Measurements from ENCODE around the gene LRP1B.

- TF ChIP-seq, protein P1, sequence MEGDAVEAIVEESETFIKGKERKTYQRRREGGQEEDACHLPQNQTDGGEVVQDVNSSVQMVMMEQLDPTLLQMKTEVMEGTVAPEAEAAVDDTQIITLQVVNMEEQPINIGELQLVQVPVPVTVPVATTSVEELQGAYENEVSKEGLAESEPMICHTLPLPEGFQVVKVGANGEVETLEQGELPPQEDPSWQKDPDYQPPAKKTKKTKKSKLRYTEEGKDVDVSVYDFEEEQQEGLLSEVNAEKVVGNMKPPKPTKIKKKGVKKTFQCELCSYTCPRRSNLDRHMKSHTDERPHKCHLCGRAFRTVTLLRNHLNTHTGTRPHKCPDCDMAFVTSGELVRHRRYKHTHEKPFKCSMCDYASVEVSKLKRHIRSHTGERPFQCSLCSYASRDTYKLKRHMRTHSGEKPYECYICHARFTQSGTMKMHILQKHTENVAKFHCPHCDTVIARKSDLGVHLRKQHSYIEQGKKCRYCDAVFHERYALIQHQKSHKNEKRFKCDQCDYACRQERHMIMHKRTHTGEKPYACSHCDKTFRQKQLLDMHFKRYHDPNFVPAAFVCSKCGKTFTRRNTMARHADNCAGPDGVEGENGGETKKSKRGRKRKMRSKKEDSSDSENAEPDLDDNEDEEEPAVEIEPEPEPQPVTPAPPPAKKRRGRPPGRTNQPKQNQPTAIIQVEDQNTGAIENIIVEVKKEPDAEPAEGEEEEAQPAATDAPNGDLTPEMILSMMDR (conservative IDR thresholded peaks at IDR 0.05; ENCODE audit: low read length), result no peak
- no peak for TF ChIP-seq EZH2phosphoT487 (IDR thresholded peaks at IDR 0.05; ENCODE audit: borderline replicate concordance)
Observed at GRCh38 chr2:141633132-141633531, 497.7 kb downstream of the LRP1B start.
